NCI-H1105 treated with DMSO at 0.1 percent for 48 hours (cell line): ENCODE data around the gene KLHDC7A.

Experiments
- DNase-seq: peaks from one replicate; lab custom pipeline; 2025; lab: John Stamatoyannopoulos, UW

Gene KLHDC7A

DNA sequence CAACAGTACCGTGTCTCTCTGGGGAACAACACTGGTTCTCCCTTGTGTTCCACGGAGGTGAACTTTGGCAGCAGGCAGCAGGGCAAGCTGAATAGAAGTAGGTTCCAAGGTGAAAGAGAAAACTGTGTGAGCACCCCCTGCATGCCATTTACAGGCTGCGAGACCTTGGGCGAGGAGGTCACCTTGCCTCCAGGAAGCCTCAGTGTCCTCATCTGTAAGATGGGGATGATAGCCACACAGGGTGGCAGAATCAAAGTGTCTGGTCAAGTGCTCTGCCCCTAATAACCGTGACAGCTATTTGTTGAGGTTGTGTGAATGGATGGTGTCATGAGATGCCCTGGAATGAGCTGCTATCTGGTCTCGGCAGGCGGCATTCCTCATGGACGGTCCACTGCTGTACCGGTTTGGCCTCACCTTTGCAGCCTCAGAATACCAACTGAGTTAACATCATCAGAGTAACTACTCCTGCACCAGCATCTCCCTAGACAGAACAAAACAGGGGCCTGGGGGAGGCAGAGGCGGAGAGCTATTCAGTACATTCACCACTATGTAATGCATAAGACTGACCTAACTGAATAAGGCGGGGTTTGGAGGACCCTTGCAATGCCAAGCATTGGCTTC is 7.4 kb upstream of the KLHDC7A start:
- no peak for DNase-seq

DNA sequence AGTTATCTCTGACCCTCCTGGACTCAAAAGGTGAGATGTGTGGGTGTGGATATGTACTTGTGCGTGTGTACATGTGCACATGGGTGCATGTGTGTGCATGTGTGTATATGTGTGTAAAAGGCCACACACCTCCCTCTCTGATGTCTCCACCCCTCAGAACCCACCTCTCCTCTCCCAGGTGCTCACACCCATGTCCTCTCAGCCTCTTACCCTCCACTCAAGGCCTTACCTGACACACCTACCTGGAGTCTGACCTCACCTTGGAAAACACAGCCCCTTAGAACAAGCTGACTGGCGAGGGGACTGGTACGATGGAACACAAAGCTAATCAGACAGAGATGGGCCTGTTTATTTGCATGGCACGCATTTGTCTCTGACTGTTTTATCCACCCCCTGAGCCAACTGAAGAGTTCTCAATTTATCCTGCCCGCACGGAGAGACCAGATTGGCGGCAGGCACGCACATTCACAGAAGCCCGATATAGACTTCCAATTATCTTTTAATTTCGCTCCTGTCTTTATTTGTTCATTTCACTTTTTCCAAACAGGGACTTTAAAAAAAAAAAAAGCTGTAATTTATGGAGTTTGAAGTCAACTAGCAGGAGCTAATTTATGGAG is 6.1 kb upstream of the KLHDC7A start:
- no peak for DNase-seq

DNA sequence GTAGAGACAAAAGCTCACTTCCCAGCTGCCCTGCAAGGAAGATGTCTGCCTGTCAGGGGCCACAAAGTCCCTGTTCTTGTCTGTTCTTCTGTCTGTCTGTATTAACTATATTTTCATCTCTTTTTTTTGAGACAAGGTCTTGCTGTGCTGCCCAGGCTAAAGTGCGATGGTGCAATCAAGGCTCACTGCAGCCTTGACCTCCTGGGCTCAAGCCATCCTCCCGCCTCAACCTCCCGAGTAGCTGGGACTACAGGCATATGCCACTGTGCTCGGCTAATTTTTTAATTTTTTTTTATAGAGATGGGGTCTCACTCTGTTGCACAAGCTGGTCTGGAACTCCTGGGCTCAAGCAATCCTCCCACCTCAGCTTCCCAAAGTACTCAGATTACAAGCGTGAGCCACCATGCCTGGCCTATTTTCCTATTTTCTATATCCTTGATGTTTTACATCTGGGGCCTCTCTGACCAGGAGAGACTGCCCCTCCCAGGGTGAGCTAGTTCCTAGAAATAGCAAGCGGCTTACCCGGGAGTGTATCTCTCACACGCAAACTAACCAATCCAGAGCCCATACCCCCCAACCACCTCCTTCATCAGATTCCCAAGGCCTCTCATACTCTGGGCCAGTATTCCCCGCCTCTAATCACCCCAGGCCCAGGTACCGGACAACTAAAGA is 5.4 kb upstream of the KLHDC7A start:
- no peak for DNase-seq

DNA sequence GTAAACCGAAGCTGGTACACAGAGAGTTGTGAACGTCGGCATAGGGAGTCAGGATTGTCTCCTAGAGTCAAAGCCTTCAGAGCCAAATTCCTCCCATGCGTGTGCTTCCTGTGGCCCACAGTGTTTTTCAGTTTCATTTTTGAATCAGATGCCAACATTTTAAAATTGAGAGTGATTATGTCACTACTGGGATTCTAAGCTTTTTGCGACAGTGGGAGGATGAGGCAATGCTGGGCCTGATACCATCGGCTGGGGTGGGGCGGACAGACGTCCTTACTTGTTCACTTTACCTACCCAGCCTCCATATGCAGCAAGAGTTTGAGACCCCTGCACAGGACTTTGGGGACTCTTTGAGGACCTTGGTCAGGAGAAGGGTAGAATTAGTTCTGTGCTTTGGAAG is 1.3 kb upstream of the KLHDC7A start:
- no peak for DNase-seq

DNA sequence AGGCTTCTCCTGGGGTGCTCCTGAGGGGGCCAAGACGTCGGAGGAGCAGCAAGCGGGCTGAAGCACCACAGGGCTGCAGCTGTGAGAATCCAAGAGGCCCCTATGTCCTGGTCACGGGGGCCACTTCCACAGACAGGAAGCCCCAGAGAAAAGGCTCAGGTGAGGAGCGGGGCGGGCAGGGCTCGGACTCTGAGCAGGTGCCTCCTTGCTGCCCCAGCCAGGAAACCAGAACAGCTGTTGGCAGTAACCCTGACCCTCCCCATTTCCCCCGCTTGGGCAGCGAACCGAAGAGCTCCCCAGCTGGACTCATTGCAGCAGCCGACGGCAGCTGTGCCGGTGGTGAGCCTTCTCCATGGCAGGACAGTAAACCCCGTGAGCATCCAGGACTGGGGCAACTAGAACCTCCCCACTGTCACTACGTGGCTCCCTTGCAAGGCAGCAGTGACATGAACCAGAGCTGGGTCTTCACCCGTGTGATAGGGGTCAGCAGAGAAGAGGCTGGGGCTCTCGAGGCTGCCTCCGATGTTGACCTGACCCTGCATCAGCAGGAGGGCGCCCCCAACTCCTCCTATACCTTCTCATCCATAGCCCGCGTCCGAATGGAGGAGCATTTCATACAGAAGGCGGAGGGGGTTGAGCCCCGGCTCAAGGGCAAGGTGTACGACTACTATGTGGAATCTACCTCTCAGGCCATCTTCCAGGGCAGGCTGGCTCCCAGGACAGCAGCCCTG is 625 bp downstream of the KLHDC7A start:
- DNase-seq: peak; percentile 57

DNA sequence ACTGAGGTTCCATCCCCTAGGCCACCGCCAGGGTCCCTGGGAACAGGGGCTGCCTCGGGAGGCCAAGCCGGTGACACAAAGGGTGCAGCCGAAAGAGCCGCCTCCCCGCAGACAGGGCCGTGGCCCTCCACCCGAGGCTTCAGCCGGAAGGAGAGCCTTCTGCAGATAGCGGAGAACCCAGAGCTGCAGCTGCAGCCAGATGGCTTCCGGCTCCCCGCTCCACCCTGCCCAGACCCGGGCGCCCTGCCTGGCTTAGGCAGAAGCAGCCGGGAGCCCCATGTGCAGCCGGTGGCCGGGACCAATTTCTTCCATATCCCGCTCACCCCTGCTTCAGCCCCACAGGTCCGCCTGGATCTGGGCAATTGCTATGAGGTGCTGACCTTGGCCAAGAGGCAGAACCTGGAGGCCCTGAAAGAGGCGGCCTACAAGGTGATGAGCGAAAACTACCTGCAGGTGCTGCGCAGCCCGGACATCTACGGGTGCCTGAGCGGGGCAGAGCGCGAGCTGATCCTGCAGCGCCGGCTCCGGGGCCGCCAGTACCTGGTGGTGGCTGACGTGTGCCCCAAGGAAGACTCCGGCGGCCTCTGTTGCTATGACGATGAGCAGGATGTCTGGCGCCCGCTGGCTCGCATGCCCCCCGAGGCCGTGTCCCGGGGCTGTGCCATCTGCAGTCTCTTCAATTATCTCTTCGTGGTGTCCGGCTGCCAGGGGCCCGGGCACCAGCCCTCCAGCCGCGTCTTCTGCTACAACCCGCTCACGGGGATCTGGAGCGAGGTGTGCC is 1.4 kb downstream of the KLHDC7A start:
- no peak for DNase-seq

DNA sequence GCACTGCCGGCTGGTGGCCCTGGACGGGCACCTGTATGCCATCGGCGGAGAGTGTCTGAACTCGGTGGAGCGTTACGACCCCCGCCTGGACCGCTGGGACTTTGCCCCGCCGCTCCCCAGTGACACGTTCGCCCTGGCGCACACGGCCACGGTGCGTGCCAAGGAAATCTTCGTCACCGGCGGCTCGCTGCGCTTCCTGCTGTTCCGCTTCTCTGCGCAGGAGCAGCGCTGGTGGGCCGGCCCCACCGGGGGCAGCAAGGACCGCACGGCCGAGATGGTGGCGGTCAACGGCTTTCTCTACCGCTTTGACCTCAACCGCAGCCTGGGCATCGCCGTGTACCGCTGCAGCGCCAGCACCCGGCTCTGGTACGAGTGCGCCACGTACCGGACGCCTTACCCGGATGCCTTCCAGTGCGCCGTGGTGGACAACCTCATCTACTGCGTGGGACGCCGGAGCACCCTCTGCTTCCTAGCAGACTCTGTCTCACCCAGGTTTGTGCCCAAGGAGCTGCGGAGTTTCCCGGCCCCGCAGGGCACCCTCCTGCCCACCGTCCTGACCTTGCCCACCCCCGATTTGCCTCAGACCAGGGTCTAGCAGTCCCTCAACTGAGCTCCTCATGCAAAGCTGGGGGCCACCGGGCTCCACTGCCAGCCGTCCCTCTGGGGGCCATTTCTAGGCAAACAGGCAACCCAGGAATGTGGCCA is 2.1 kb downstream of the KLHDC7A start:
- DNase-seq: no peak

DNA sequence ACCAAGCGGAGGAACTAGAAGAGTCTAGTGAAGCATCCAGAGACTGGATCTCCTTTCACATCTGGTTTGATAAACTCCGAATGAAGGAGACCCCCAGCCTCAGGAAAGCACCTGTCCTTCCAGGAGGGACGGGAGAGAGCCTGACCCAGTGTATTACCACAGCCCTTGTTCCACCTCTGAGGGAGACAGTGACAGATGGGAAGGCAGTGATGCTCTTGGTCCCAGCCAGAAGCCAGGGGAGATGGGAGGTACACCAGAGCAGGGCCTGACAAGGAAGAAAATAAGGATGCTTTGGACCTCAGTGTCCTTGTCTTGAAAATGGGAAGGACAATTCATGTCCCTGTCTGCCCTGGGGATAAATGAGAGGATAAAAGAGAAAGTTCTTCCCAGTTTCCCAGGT is 3.5 kb downstream of the KLHDC7A start:
- no peak for DNase-seq

DNA sequence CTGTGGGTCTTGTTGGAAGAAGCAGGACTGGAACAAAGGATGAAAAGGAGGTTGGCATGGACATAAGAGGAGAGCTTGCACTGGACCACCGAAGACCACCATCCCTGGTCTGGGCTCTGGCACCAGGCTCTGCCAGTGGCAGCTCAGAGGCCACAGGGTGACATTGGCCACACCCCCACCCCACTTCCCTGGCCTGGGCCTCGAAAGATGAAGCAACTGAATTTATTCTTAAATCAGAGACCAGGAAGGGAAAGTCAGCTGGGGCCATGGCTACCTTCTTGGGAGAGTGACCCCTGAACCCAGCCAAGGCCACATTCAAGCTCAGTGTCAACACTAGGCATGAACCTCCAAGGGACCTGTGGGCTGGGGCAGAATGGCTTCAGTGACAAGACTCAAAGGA is 4.0 kb downstream of the KLHDC7A start:
- DNase-seq: no peak

DNA sequence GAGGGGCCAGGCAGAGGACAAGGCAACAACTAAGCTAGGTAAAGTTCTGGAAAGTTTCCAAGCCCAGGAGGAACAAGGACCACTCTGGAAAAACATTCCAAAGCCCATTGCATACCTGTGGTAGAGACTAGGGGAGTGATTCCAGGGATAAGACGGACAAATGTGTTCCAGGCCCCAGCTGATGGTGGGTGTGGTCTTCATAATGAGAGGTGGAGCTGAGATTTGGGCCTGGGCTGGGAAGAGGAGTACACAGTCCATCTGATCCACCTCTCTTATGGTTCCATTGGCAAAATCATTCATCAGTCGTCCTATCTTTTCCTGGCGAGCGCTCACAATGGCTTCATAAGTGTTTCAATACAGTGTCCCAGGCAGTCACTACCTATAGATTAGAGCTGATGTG is 4.5 kb downstream of the KLHDC7A start:
- DNase-seq: no peak

DNA sequence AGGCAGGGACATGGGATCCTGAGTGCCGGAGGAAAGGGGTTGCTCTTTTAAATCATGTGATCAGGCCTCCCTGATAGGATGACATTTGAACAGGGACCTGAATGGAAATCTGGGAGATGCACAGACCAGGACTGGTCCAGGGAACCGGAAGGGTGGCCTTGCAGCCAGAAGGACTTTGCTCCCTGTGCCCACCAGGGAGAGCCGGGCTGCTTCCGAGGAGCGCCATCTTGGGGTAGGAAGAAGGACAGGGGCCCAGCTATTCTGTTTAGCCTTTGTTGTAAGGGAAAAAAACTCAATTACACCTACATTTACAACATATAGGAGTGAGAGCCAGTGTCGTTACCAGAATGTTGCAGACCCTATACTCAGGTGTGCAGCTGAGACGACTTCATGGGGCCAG is 5.5 kb downstream of the KLHDC7A start:
- DNase-seq: peak; percentile 18

DNA sequence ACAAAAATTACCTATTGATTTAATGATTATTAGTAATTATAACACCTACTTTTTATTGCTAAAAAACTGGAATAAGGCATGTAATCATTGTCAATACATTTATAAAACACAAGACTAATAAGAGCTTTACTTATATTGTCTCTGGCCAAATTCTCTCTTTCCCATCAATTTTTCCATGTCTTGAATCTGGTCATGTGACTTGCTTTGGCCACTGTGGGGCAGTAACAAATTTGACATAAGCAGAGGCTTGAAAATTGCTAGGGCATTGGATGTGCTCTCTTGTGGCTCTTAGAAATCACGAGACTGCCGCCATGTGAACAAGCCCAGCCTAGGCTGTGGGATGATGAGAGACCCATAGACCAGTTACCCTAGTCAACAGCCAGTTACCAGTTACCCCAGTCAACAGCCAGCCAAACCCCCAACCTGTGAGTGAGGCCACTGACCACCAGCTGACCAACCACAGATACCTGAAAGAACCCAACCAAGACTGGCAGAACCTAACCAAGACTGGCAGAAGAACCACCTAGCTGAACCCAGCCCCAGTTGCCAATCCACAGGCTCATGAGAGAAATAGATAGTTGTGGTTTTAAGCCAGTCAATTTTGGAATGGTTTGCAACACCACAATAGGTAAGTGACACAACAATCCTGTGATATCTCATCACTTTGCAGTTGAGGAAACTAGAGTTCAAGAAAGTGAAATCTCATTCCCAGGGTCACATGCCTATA is 8.8 kb downstream of the KLHDC7A start:
- no peak for DNase-seq

DNA sequence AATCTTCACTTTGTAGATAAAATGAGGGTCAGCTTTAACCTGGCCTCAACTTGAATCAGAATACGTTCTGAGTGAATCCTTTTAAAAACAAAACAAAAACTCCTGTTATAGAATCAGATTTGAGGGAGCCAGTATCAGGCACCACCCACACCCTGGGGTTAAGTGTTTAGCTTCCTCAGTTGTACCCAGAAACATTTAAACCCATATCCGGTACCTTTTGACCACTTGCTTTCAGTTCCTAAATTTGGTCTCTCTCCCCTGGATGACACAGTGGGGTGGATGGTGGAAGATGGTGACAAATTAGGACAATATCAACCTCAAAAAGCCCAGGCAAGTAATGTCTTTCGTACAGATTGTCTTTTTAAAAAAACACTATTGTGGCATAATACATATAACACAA is 10.4 kb downstream of the KLHDC7A start:
- no peak for DNase-seq

DNA sequence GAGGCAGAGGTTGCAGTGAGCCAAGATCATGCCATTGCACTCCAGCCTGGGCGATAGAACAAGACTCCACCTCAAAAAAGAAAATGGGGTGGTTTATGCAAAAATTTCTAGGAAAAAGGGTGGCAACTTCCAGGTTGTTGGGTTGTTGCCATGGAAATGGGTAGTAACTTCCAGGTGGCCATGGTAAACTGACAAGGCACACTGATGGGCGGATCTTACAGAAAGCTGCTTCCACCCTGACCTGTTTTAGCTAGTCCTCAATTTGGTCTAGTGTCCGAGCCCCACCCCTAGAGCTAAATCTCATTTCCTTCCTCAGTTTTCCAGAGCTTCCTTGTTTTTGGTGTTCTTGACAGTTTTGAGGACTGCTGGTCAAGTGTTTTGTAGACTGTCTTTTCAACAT is 13.6 kb downstream of the KLHDC7A start:
- no peak for DNase-seq

DNA sequence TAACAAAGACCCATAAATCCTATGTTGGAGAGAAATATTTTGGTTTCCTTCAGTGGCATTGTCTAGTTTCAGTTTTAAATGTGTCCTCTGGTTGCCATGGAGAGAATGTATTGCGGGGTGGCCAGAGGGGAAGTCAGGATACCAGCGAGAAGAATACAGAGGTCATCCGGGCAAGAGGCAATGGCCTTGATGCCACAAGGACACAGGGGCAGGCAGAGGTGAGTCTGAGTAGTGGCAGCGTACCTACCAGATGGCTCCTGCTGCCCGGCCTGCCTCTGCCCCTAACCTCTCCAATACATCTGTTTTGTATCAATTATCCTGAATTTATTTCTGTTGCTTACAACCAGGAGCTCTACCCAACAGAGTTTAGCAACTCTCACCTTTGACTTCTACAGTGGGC is 14.9 kb downstream of the KLHDC7A start:
- no peak for DNase-seq

DNA sequence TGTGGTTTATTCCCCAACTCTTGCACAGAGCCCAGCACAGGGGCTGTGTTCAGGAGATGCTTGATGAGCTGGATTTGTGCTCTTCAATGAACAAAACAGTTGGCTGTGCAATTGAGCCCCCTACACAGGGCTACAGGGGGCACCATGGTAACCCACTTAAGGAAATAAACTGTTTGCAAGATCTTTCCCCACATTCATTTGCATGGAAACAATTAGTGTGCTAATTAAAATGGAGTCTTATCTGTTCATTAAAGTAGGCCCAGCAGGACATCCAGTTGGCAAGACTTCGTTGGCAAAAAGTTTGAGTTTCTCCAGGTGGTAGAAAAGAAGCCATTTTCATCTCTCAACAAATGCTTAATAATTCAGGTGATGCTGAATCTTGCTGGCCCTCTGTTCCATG is 15.3 kb downstream of the KLHDC7A start:
- no peak for DNase-seq

DNA sequence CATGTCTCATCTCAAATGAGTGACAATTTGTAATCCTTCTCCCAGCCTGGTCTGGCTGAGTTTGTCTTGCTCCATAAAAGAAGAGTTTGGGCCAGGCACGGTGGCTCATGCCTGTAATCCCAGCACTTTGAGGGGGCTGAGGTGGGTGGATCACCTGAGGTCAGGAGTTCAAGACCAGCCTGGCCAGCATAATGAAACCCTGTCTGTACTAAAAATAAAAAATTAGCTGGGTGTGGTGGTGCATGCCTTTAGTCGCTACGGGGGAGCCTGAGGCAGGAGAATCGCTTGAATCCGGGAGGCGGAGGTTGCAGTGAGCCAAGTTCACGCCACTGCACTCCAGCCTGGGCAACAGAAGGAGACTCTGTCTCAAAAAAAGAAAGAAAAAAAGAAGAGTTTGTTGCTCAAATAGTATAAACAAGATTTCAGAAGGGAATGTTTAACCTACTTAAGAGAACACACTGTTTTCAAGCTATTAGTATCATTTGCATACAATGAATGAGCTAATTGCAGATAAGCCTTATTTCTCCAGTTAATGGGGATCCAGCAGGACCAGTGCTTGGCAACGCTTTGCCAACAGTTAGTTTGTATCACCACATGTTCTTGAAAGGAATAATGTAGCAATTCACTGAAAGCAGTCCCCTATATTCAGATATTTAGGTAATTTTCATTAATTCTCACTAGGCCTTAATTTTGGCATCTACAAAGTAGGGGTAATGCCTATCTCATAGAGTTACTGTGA is 15.9 kb downstream of the KLHDC7A start:
- DNase-seq: no peak

DNA sequence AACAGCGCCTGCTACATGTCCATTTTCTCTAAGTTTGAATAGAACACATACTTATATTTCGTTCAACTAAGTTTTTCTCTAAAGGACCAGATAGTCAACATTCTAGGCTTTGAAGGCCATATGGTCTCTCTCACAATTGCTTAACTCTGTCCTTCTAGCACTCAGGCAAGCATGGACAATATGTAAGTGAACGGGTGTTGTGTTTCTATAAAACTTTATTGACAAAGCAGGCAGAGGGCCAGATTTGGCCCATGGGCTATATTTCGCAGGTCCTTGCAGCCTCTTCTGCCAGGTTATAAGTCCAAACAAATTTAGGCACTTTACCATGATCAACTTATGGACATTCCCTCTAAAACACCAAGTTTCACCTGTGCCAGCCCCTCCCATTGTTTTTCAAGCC is 21.1 kb downstream of the KLHDC7A start:
- DNase-seq: no peak

DNA sequence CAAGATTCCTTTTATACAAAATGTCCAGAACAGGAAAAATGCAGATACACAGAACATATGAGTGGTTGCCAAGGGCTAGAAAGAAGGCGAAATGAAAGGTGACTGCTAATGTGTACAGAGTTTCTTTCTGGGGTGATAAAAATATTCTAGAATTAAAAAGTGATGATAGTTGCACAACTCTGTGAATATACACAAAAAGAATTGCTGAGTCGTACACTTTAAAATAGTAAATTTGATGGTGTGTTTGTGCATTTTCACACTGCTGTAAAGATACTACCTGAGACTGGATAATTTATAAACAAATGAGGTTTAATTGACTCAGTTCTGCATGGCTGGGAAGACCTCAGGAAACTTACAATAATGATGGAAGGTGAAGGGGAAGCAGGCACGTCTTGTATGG is 23.9 kb downstream of the KLHDC7A start:
- DNase-seq: no peak

DNA sequence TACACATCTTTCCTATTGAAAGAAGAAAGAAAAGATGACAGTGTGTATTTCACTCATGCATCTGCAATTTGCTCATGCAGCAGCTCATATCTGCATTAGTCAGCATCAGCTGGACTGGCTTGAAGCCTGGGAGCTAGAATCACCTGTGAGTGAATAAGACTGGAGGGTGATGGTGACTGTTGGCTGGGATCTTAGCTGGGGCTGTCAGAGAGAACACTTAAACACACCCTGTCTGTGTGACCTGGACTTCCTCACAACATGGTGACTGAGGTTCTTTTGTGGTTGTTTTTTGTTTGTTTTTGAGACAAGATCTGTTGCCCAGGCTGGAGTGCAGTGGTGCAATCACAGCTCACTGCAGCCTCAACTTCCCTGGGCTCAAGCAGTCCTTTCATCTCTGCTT is 24.9 kb downstream of the KLHDC7A start:
- DNase-seq: no peak
